Cardiac muscle cell (in vitro differentiated cells and primary cell): ENCODE results near the gene ZNF668. TPM values are rescaled to one million over a fixed set of nuclear protein-coding genes. Genes with fewer than 3 reads are reported as not detected.

Experiments used
- DNase-seq, 2 donors: peaks; one replicate each; pipeline versions ENCODE4 v3.0.0 to v3.0.0-alpha.2; 2010 to 2017; ENCODE audit warnings: low read depth in 1 of 2, low spot score in 1 of 2
- H3K27ac ChIP-seq: fragments of 200-600 bp; sonication (generic); 2 replicates; pipeline ENCODE4 v1.5.1; 2016
- H3K27me3 ChIP-seq: fragments of 200-600 bp; sonication (generic); 2 replicates; pipeline ENCODE4 v1.6.0; 2016; ENCODE audit warnings: control low read depth
- H3K36me3 ChIP-seq: fragments of 200-600 bp; sonication (generic); 2 replicates; pipeline ENCODE4 v1.5.1; 2016; ENCODE audit warnings: control low read depth
- H3K4me1 ChIP-seq: fragments of 200-600 bp; sonication (generic); 2 replicates; pipeline ENCODE4 v1.8.1; 2017; ENCODE audit warnings: low read depth, mild to moderate bottlenecking, mixed run types
- H3K4me3 ChIP-seq: fragments of 200-600 bp; sonication (generic); 2 replicates; pipeline ENCODE4 v1.5.1; 2016; ENCODE audit warnings: mild to moderate bottlenecking
- H3K9me3 ChIP-seq: fragments of 200-600 bp; sonication (generic); 2 replicates; pipeline ENCODE4 v1.5.1; 2017; ENCODE audit warnings: low read depth, mild to moderate bottlenecking, control low read depth
- CTCF ChIP-seq: IDR thresholded peaks from 2 replicates; pipeline ENCODE4 v1.5.1; 2012; ENCODE audit warnings: low read depth, mild to moderate bottlenecking, low read length
- polyA plus RNA-seq: library from polyadenylated mRNA; unstranded; fragments of >200 nt; fragmentation: Nextera tagmentation; extraction: Ambion mirVana; gene quantifications from 2 replicates; pipeline ENCODE4 v1.2.1, GENCODE V29; 2016
- total RNA-seq: library from RNA; depleted of rRNA; stranded (reverse); fragments of >200 nt; gene quantifications from 2 replicates; pipeline ENCODE4 v1.2.3, GENCODE V29; 2016

ZNF668 gene
- total and polyA plus RNA-seq, 2 experiments from 2014 or later, result 10.0 to 16.2 TPM

- no peak for TF ChIP-seq CTCF
- no peaks in the 10 kb centered on the region for H3K27me3 ChIP-seq
- no peaks in the 10 kb centered on the region for H3K4me1 ChIP-seq
- no peak overlapping the region for H3K4me3 ChIP-seq
- H3K9me3 ChIP-seq, result no peaks in the 10 kb centered on the region
- no peak for DNase-seq
- no peak overlapping the region for H3K27ac ChIP-seq
- H3K36me3 ChIP-seq, result peaks cover 25% of the 10 kb centered on the region
Measured at GRCh38 chr16:31080035-31080629, 6.1 kb upstream of the ZNF668 start.

DNA sequence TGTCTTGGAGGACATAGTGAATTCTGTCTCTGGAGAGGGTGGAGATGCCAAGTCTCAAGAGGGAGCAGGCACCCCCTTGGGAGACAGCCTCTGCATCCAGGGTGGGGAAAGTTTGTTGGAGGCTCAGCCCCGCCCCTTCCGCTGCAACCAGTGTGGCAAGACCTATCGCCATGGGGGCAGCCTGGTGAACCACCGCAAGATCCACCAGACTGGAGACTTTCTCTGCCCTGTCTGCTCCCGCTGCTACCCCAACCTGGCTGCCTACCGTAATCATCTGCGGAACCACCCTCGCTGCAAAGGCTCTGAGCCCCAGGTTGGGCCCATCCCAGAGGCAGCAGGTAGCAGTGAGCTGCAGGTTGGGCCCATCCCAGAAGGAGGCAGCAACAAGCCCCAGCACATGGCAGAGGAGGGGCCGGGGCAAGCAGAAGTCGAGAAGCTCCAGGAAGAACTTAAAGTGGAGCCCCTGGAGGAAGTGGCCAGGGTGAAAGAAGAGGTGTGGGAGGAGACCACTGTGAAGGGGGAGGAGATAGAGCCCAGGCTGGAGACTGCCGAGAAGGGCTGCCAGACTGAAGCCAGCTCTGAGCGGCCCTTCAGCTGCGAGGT is 5.4 kb upstream of the ZNF668 start:
- Histone ChIP-seq H3K27me3 (no peaks in the 10 kb centered on the region), H3K4me1 (no peaks in the 10 kb centered on the region), H3K9me3 (no peaks in the 10 kb centered on the region), H3K36me3 (peaks cover 25% of the 10 kb centered on the region), H3K27ac (no peak overlapping the region), H3K4me3 (no peak overlapping the region)
- DNase-seq, result no peak
- TF ChIP-seq CTCF, result no peak

GRCh38 chr16:31078597-31079341 is 4.7 kb upstream of the ZNF668 start:
- TF ChIP-seq CTCF, result no peak
- Histone ChIP-seq H3K4me3 (no peak overlapping the region), H3K9me3 (no peaks in the 10 kb centered on the region), H3K27me3 (no peaks in the 10 kb centered on the region), H3K27ac (no peak overlapping the region), H3K36me3 (peaks cover 25% of the 10 kb centered on the region), H3K4me1 (no peaks in the 10 kb centered on the region)
- no peak for DNase-seq

DNA sequence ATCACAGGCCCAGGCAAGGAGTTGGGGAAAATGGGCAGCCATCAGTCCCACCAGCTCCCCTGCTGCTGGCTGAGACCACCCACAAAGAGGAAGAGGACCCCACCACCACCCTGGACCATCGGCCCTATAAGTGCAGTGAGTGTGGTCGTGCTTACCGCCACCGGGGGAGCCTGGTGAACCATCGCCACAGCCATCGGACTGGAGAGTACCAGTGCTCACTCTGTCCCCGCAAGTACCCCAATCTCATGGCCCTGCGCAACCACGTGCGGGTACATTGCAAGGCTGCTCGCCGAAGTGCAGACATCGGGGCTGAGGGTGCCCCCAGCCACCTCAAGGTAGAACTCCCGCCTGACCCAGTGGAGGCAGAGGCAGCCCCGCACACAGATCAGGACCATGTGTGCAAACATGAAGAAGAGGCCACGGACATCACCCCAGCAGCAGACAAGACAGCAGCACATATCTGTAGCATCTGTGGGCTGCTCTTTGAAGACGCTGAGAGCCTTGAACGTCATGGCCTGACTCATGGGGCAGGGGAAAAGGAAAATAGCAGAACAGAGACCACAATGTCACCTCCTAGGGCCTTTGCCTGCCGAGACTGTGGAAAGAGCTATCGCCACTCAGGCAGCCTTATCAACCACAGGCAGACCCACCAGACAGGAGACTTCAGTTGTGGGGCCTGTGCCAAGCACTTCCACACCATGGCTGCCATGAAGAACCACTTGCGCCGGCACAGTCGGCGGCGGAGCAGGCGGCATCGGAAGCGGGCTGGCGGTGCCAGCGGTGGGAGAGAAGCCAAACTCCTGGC is 3.8 kb upstream of the ZNF668 start:
- TF ChIP-seq CTCF, result no peak

GRCh38 chr16:31077024-31077423 is 3.0 kb upstream of the ZNF668 start:
- H3K36me3 ChIP-seq, result peaks cover 25% of the 10 kb centered on the region
- H3K4me1 ChIP-seq, result peaks cover 2% of the 10 kb centered on the region
- H3K4me3 ChIP-seq, result no peak overlapping the region
- no peaks in the 10 kb centered on the region for H3K27me3 ChIP-seq
- DNase-seq, result no peak
- no peaks in the 10 kb centered on the region for H3K9me3 ChIP-seq
- no peak overlapping the region for H3K27ac ChIP-seq
- no peak for TF ChIP-seq CTCF

More for the DNA sequence above, 3.8 kb upstream of the ZNF668 start:
- Histone ChIP-seq H3K36me3 (peaks cover 25% of the 10 kb centered on the region), H3K9me3 (no peaks in the 10 kb centered on the region), H3K4me3 (no peak overlapping the region), H3K27me3 (no peaks in the 10 kb centered on the region), H3K4me1 (no peaks in the 10 kb centered on the region), H3K27ac (no peak overlapping the region)
- DNase-seq, result no peak
